ENCODE measurements around the gene SH3PXD2A. TPM values are rescaled to one million over a fixed set of nuclear protein-coding genes. Genes with fewer than 3 reads are reported as not detected.

Gene SH3PXD2A
- total RNA-seq, 1 donor from 2014 or later, result 17.3 TPM

DNA sequence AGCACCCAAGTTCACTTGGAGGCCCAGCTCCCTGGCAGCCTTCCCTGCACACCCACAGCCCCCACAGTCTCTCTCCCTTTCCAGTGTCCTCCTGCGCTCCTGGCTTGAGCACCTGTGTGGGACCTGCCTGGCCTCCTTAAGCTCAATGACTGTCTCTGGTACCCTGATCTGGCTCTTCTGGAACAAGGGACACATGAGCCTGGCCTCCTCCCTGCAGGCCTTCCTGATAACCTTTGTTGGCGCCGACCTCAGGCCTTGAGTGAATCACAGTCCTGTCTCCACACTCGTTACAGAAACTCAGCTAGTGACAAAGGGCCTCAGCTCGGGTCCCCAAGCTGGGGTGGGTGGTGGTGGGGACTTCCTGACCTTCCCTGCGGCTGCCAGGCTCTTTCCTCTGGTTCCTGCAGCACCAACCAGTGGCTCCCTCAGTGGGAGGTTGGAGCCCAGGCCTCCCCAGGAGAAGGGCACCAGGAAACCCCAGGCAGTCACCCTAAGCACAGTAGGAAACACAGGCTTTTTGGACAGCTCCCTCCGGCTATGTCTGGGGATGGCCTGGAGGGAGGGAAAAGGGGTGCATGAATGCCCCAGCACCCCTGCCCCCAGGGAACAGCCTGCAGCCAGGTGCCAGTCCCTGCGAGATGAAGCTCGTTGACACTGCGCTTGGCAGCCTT, 147.3 kb downstream of the SH3PXD2A start:
- Histone ChIP-seq H4K20me1 (ENCODE audit: insufficient read depth, low read length) (peaks cover 3% of the 10 kb centered on the region), H3K27ac (ENCODE audit: low read depth, low read length) (no peak overlapping the region), H2AFZ (ENCODE audit: low read depth, low read length) (no peak overlapping the region), H3K9me3 (ENCODE audit: insufficient read depth, low read depth, low read length) (no peaks in the 10 kb centered on the region), H3K36me3 (ENCODE audit: insufficient read depth, low read length) (no peaks in the 10 kb centered on the region), H3K9ac (ENCODE audit: low read length) (no peak overlapping the region), H3K79me2 (ENCODE audit: insufficient read depth, low read length) (no peaks in the 10 kb centered on the region), H3K27me3 (ENCODE audit: insufficient read depth, low read length) (no peaks in the 10 kb centered on the region), H3K4me3 (ENCODE audit: insufficient read depth, low read depth, low read length) (no peak overlapping the region), H3K4me2 (ENCODE audit: low read length) (no peak overlapping the region), H3K4me1 (ENCODE audit: insufficient read depth, low read length) (peaks cover 8% of the 10 kb centered on the region)
- DNase-seq (ENCODE audit: low read depth) (no peak), FAIRE-seq (no peak)
- TF ChIP-seq EZH2 (IDR thresholded peaks at IDR 0.05; ENCODE audit: insufficient read depth, low read length), result no peak
- no peak for TF ChIP-seq CTCF (IDR thresholded peaks at IDR 0.05; ENCODE audit: insufficient read depth, low read depth, low read length)
- Mint-ChIP-seq H3K36me3 (ENCODE audit: low read depth, unreplicated experiment) (no peaks in the 10 kb centered on the region), H3K4me3 (ENCODE audit: unreplicated experiment) (no peak overlapping the region), H3K27ac (ENCODE audit: unreplicated experiment) (no peak overlapping the region), H3K4me1 (ENCODE audit: low read depth, unreplicated experiment) (peaks cover 9% of the 10 kb centered on the region), H3K9me3 (ENCODE audit: unreplicated experiment) (no peaks in the 10 kb centered on the region), H3K27me3 (ENCODE audit: low read depth, unreplicated experiment) (no peaks in the 10 kb centered on the region)

- no peaks in the 10 kb centered on the region for H3K79me2 ChIP-seq (ENCODE audit: insufficient read depth, low read length)
- H3K27ac Mint-ChIP-seq (ENCODE audit: unreplicated experiment), result no peak overlapping the region
- no peaks in the 10 kb centered on the region for H3K27me3 Mint-ChIP-seq (ENCODE audit: low read depth, unreplicated experiment)
- no peak overlapping the region for H3K9ac ChIP-seq (ENCODE audit: low read length)
- H3K36me3 ChIP-seq (ENCODE audit: insufficient read depth, low read length), result no peaks in the 10 kb centered on the region
- H3K4me3 Mint-ChIP-seq (ENCODE audit: unreplicated experiment), result no peak overlapping the region
- no peak overlapping the region for H3K4me3 ChIP-seq (ENCODE audit: insufficient read depth, low read depth, low read length)
- peaks cover 2% of the 10 kb centered on the region for H3K27me3 ChIP-seq (ENCODE audit: insufficient read depth, low read length)
- DNase-seq (ENCODE audit: low read depth) (no peak), FAIRE-seq (no peak)
- H4K20me1 ChIP-seq (ENCODE audit: insufficient read depth, low read length), result peaks cover 4% of the 10 kb centered on the region
- peaks cover 8% of the 10 kb centered on the region for H3K4me1 ChIP-seq (ENCODE audit: insufficient read depth, low read length)
- H3K9me3 Mint-ChIP-seq (ENCODE audit: unreplicated experiment), result no peaks in the 10 kb centered on the region
- peaks cover 7% of the 10 kb centered on the region for H3K4me1 Mint-ChIP-seq (ENCODE audit: low read depth, unreplicated experiment)
- H3K36me3 Mint-ChIP-seq (ENCODE audit: low read depth, unreplicated experiment), result no peaks in the 10 kb centered on the region
- peaks cover 4% of the 10 kb centered on the region for H3K9me3 ChIP-seq (ENCODE audit: insufficient read depth, low read depth, low read length)
- no peak overlapping the region for H3K27ac ChIP-seq (ENCODE audit: low read depth, low read length)
- H2AFZ ChIP-seq (ENCODE audit: low read depth, low read length), result no peak overlapping the region
- no peak overlapping the region for H3K4me2 ChIP-seq (ENCODE audit: low read length)
- TF ChIP-seq EZH2 (IDR thresholded peaks at IDR 0.05; ENCODE audit: insufficient read depth, low read length) (no peak), CTCF (IDR thresholded peaks at IDR 0.05; ENCODE audit: insufficient read depth, low read depth, low read length) (no peak)
Observed at GRCh38 chr10:103706762-103707161, 148.6 kb downstream of the SH3PXD2A start.

- Histone ChIP-seq H3K4me2 (ENCODE audit: low read length) (no peak overlapping the region), H3K36me3 (ENCODE audit: insufficient read depth, low read length) (no peaks in the 10 kb centered on the region), H3K9me3 (ENCODE audit: insufficient read depth, low read depth, low read length) (peaks cover 8% of the 10 kb centered on the region), H3K79me2 (ENCODE audit: insufficient read depth, low read length) (no peaks in the 10 kb centered on the region), H3K27ac (ENCODE audit: low read depth, low read length) (no peak overlapping the region), H3K9ac (ENCODE audit: low read length) (no peak overlapping the region), H2AFZ (ENCODE audit: low read depth, low read length) (no peak overlapping the region), H3K4me3 (ENCODE audit: insufficient read depth, low read depth, low read length) (no peak overlapping the region), H3K4me1 (ENCODE audit: insufficient read depth, low read length) (peaks cover 8% of the 10 kb centered on the region), H4K20me1 (ENCODE audit: insufficient read depth, low read length) (peaks cover 8% of the 10 kb centered on the region), H3K27me3 (ENCODE audit: insufficient read depth, low read length) (peaks cover 2% of the 10 kb centered on the region)
- FAIRE-seq (no peak), DNase-seq (ENCODE audit: low read depth) (no peak)
- Mint-ChIP-seq H3K36me3 (ENCODE audit: low read depth, unreplicated experiment) (no peaks in the 10 kb centered on the region), H3K4me3 (ENCODE audit: unreplicated experiment) (no peak overlapping the region), H3K27ac (ENCODE audit: unreplicated experiment) (no peak overlapping the region), H3K27me3 (ENCODE audit: low read depth, unreplicated experiment) (no peaks in the 10 kb centered on the region), H3K4me1 (ENCODE audit: low read depth, unreplicated experiment) (peaks cover 7% of the 10 kb centered on the region), H3K9me3 (ENCODE audit: unreplicated experiment) (no peaks in the 10 kb centered on the region)
- TF ChIP-seq CTCF (IDR thresholded peaks at IDR 0.05; ENCODE audit: insufficient read depth, low read depth, low read length) (no peak), EZH2 (IDR thresholded peaks at IDR 0.05; ENCODE audit: insufficient read depth, low read length) (no peak)
Observed at GRCh38 chr10:103706047-103706446, 149.3 kb downstream of the SH3PXD2A start.
